GM15510 (cell line): Measurements from ENCODE around the gene SPC24.

Experiments used
- POLR2A ChIP-seq: IDR thresholded peaks from 3 replicates; pipeline ENCODE4 v1.6.1; 2011; ENCODE audit warnings: borderline replicate concordance; ENCODE audit not compliant: insufficient read length; ENCODE audit errors: extremely low read depth

The SPC24 gene

DNA sequence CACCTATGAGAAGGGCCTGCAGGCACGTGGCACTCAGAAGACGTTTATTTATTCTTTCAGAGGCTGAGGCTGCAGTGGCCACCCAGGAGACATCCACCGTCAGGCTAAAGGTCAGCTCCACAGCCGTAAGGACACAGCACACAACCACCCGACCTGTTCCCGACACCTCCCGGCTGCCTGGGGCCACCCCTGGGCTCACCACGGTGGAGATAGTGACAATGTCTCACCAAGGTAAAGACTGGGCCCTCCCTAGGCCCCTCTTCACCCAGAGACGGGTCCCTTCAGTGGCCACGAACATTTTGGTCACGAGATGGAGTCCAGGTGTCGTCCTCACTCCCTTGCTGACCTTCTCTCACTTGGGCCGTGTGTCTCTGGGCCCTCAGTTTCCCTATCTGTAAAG, 32.5 kb downstream of the SPC24 start:
- TF ChIP-seq POLR2A, result no peak

DNA sequence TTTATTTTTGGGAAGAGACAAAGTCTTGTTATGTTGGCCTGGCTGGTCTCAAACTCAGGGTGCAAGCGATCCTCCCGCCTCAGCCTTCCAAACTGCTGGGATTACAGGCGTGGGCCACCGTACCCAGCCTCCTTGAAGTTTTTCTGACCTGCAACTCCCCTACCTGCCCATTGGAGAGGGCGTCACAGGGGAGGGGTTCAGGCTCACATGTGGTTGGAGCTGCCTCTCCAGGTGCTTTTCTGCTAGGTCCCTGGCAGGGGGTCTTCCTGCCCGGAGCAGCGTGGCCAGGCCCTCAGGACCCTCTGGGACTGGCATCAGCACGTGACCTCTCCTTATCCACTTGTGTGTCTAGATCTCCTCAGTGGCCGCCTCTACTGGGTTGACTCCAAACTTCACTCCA, 39.1 kb downstream of the SPC24 start:
- no peak for TF ChIP-seq POLR2A

DNA sequence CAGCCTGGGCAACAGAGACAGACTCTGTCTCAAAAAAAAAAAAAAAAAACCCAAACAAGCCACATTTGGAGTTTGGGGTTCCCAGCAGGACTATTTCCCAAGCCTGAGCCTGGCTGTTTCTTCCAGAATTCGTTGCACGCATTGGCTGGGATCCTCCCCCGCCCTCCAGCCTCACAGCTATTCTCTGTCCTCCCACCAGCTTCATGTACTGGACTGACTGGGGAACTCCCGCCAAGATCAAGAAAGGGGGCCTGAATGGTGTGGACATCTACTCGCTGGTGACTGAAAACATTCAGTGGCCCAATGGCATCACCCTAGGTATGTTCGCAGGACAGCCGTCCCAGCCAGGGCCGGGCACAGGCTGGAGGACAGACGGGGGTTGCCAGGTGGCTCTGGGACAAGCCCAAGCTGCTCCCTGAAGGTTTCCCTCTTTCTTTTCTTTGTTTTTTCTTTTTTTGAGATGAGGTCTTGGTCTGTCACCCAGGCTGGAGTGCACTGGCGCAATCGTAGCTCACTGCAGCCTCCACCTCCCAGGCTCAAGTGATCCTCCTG, 39.6 kb downstream of the SPC24 start:
- TF ChIP-seq POLR2A, result no peak

GRCh38 chr19:11115042-11115441, 40.5 kb downstream of the SPC24 start:
- TF ChIP-seq POLR2A, result no peak

DNA sequence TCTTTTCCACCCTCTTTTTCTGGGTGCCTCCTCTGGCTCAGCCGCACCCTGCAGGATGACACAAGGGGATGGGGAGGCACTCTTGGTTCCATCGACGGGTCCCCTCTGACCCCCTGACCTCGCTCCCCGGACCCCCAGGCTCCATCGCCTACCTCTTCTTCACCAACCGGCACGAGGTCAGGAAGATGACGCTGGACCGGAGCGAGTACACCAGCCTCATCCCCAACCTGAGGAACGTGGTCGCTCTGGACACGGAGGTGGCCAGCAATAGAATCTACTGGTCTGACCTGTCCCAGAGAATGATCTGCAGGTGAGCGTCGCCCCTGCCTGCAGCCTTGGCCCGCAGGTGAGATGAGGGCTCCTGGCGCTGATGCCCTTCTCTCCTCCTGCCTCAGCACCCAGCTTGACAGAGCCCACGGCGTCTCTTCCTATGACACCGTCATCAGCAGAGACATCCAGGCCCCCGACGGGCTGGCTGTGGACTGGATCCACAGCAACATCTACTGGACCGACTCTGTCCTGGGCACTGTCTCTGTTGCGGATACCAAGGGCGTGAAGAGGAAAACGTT, 42.4 kb downstream of the SPC24 start:
- no peak for TF ChIP-seq POLR2A

GRCh38 chr19:11111771-11112144, 43.8 kb downstream of the SPC24 start:
- TF ChIP-seq POLR2A, result no peak

DNA sequence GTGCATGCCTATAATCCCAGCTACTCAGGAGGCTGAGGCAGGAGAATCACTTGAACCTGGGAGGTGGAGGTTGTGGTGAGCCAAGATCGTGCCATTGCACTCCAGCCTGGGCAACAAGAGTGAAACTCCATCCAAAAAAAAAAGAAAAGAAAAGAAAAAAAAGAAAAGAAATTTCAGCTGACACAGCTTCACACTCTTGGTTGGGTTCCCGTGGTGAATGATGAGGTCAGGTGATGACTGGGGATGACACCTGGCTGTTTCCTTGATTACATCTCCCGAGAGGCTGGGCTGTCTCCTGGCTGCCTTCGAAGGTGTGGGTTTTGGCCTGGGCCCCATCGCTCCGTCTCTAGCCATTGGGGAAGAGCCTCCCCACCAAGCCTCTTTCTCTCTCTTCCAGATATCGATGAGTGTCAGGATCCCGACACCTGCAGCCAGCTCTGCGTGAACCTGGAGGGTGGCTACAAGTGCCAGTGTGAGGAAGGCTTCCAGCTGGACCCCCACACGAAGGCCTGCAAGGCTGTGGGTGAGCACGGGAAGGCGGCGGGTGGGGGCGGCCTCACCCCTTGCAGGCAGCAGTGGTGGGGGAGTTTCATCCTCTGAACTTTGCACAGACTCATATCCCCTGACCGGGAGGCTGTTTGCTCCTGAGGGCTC, 44.3 kb downstream of the SPC24 start:
- no peak for TF ChIP-seq POLR2A

GRCh38 chr19:11108746-11109145, 46.8 kb downstream of the SPC24 start:
- no peak for TF ChIP-seq POLR2A

DNA sequence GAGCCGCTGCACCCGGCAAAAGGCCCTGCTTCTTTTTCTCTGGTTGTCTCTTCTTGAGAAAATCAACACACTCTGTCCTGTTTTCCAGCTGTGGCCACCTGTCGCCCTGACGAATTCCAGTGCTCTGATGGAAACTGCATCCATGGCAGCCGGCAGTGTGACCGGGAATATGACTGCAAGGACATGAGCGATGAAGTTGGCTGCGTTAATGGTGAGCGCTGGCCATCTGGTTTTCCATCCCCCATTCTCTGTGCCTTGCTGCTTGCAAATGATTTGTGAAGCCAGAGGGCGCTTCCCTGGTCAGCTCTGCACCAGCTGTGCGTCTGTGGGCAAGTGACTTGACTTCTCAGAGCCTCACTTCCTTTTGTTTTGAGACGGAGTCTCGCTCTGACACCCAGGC, 49.1 kb downstream of the SPC24 start:
- TF ChIP-seq POLR2A, result no peak

DNA sequence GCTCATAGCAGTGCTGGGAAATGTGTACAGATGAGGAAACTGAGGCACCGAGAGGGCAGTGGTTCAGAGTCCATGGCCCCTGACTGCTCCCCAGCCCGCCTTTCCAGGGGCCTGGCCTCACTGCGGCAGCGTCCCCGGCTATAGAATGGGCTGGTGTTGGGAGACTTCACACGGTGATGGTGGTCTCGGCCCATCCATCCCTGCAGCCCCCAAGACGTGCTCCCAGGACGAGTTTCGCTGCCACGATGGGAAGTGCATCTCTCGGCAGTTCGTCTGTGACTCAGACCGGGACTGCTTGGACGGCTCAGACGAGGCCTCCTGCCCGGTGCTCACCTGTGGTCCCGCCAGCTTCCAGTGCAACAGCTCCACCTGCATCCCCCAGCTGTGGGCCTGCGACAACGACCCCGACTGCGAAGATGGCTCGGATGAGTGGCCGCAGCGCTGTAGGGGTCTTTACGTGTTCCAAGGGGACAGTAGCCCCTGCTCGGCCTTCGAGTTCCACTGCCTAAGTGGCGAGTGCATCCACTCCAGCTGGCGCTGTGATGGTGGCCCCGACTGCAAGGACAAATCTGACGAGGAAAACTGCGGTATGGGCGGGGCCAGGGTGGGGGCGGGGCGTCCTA, 50.5 kb downstream of the SPC24 start:
- no peak for TF ChIP-seq POLR2A

DNA sequence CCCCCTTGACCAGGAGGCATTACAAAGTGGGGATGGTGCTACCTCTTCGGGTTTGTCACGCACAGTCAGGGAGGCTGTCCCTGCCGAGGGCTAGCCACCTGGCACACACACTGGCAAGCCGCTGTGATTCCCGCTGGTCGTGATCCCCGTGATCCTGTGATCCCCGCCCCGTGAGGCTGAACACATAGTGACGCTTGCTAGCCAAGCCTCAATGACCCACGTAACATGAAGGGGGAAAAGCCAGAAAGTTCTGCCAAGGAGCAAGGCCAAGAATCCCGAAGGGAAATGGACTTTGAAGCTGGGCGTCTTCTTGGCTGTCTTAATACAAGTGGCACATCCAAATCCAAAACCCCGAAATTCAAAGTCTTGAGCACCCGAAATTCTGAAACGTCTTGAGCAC, 52.6 kb downstream of the SPC24 start:
- no peak for TF ChIP-seq POLR2A

GRCh38 chr19:11101057-11101456, 54.5 kb downstream of the SPC24 start:
- TF ChIP-seq POLR2A, result no peak

DNA sequence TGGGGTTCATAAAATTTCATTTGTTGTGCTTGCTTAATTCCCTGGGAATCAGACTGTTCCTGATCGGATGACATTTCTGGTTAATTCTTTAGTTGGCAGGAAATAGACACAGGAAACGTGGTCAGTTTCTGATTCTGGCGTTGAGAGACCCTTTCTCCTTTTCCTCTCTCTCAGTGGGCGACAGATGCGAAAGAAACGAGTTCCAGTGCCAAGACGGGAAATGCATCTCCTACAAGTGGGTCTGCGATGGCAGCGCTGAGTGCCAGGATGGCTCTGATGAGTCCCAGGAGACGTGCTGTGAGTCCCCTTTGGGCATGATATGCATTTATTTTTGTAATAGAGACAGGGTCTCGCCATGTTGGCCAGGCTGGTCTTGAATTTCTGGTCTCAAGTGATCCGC, 55.5 kb downstream of the SPC24 start:
- no peak for TF ChIP-seq POLR2A

- TF ChIP-seq POLR2A, result no peak
Observed at GRCh38 chr19:11098861-11099260, 56.7 kb downstream of the SPC24 start.

GRCh38 chr19:11098327-11098726, 57.3 kb downstream of the SPC24 start:
- no peak for TF ChIP-seq POLR2A

- no peak for TF ChIP-seq POLR2A
Observed at GRCh38 chr19:11096210-11096841, 59.3 kb downstream of the SPC24 start.
